Activated T-cell treated with anti-CD3 and anti-CD28 coated beads, Interleukin-2, amount 50 U/mL, for 48 hours (primary cell): ENCODE results near the gene GRK4.
A peak's percentile ranks its signal among the peaks of the same experiment; 100 is the strongest.
"Not testable (repeated sequence)": the region's sequence is repeated elsewhere in the genome, so short reads cannot be mapped to it uniquely, and the experiment has no call there.

ENCODE experiments used
- DNase-seq, 2 experiments: peaks; one replicate each; pipeline ENCODE4 v3.0.0-alpha.2; 2020

The GRK4 gene

GRCh38 chr4:2942037-2942531 is 21.3 kb upstream of the GRK4 start:
- peak; percentile 29 to 43 for DNase-seq

GRCh38 chr4:2942532-2943363 is 20.6 kb upstream of the GRK4 start:
- peak in 1 of 2 experiments; percentile 36 for DNase-seq

DNA sequence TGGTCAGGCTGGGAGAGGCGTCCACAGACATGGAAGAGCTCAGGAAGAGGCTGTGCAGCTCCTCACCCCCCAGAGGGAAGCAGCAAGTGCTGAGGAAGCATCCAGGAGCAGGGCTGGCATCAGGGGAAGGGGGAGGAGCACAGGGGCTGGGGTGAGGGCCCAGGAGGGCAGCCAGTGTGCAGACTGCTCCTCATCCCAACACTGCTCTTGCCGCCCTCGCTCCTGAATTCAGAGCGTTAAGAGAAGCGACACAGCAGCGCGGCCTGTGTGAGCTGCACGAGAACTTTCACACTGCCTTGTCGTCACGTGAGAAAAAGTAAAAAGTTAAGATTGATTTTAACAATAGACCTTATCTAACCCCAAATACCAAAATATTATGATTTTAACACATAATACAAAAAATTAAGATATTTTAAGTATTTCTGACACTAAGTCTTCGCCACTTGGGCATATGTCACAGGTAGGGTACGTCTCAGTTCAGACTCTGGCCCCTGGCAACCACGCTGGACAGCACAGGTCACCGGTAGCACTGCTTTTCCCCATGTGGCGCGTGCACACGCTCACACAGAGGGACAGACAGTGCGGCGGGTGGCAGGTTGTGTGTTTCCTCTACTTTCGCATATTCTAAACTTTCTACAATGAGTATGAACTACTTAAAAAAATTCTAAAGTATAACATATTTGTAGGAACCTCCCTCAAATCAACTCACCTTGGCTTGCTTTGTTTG is 19.8 kb upstream of the GRK4 start:
- DNase-seq, result no peak

- peak; percentile 18 to 30 for DNase-seq
These were observed 19.3 kb upstream of the GRK4 start for GRCh38 chr4:2944091-2944482.

DNA sequence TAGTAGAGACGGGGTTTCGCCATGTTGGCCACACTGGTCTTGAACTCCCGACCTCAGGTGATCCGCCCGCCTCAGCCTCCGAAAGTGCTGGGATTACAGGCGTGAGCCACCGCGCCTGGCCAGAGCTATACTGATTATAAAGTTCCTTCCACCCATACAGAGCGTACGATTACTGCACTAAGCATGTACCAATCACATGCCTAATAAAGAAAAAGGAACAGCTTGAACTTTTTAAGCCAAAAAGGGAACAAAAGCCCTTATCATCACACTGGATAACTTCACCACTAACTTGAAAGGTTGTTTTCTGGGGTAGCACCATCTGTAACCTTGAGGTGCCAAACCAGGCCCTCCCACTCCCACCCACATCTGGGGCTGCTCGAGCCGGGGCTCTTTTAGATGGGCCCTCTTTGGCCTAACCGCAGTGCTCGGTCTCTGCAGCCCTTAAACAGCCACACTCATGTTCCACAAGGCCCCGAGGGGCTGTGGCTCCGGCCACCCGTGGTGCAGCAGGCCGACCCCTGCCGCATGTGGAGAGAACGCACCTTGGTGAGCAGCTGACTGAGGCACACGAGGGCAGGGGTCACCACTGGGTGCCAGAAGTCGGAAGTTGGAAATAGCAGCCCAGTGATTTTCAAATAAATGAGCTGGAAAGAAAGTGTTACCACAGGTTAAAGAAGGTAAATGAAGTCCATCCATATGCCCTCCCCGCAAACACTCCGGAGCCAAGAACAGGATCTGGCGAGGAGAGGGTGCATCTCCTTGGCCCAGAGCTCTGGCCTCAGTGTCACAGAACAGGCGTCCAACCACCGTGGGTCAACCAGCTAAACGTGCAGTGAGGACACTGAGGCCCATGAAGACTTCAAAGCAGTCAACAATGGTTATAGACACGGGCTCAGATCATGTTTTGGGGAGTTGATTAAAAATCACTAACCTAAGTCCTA is 18.5 kb upstream of the GRK4 start:
- DNase-seq, result peak; percentile 16 to 17

DNA sequence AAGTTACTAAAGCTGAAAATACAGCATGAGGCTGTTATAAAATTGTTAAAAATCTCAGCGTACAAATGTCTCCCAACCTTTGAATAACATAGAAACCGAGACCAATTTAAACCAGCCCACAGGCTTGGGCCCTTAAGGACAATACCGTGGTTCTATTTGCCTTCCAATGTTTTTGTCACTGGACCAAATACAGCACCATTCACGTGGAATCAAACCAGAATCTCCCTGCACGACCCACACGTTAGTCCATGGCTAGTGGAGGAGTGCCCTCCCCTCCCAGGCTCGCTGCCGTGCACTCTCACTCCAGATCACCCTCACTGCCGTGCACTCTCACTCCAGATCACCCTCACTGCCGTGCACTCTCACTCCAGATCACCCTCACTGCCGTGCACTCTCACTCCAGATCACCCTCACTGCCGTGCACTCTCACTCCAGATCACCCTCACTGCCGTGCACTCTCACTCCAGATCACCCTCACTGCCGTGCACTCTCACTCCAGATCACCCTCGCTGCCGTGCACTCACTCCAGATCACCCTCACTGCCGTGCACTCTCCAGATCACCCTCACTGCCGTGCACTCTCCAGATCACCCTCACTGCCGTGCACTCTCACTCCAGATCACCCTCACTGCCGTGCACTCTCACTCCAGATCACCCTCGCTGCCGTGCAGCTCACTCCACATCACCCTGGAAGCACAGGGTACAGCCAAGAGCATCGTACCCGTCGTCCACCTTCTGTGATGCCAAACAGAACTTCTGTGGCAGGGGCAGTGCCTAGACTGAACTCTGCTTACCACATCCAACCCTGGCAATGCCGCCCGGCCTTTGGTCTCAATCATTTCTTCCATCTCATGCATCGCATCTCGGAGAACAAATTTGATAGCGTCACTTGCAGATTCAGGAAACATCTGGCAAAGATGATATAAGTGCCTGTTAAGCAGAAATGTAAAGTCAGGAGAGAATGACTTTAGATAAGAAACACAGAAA is 17.5 kb upstream of the GRK4 start:
- DNase-seq, result peak in 1 of 2 experiments; percentile 13

DNA sequence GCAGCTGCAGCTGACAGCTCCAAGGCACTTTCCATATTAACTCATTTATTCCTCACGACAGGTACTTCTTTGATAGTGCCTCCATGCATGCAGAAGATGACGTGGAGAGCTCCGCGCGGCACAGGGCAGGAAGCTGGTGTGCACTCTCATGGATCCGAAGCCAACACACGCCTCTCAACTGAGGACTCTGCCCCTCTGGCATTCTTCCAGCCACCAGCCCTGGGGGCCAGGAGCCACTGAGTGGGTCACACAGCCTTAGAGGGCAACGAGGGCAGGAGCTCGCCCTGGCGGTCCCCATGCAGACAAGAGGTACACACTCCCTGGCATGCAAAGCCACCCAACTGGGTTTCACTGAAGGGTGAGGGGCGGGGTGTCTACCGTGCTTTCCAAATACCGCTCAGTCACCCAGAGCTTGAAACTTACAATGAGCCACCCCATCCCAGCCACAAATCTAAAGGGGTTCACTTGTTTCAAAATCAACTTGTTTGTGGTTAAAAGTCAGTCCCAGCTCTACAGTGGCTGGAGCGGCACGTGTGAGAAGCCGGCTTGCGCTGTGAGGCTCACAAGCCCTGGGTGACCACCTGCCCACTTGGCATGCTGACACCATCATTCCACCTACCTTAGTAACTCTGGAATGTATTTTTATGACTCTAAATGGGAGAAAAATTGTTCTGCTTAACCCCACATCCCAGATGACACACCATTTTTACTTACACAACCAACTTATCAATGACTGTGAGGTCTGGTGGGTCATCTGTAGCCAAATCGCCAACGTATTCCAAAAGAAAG is 16.4 kb upstream of the GRK4 start:
- DNase-seq, result peak in 1 of 2 experiments; percentile 17

DNA sequence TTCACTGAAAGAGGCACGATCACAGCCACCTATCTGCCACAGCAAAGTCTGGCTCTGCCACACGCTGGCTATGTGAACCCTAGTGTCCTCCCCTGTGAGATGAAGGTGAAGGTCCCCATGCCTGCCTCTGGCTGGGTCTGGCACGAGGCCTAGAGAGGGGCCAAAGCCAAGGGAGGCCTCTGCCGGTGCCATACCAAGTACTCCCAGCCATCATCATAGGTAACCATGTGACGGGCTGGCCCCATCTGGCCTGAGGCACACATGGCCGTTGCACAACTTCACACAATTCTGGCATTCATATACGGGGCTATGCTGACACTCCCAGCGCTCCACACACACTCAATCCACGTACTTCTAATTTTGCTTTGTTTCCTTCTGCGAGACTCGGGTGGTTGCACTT is 15.4 kb upstream of the GRK4 start:
- peak in 1 of 2 experiments; percentile 13 for DNase-seq

- DNase-seq, result peak; percentile 33 to 46
These were observed 14.2 kb upstream of the GRK4 start for GRCh38 chr4:2948895-2949781.

DNA sequence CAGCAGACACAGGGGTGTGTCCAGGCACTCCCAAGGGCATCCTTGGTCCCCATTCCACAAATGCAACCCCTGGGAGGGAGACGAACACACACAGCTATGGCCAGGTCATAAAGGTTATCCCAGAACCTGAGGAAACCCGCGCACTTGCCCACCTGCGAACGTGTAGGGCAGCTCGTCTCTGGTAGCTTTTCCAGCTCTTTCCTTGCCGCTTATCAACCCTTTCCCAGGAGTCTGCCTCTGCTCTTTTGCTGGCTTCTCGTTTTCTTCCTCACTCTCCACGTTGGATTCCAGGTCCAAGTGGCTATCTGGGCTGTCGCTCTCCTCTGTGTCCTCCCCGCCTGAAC is 13.6 kb upstream of the GRK4 start:
- DNase-seq, result peak in 1 of 2 experiments; percentile 13

GRCh38 chr4:2950221-2950989 is 13.0 kb upstream of the GRK4 start:
- DNase-seq, result peak in 1 of 2 experiments; percentile 16

- no peak for DNase-seq
These were observed 9.9 kb upstream of the GRK4 start for GRCh38 chr4:2953496-2953895.

GRCh38 chr4:2954358-2955185 is 8.8 kb upstream of the GRK4 start:
- peak; percentile 89 for DNase-seq

GRCh38 chr4:2955186-2956044 is 8.0 kb upstream of the GRK4 start:
- not testable (repeated sequence) for DNase-seq

DNA sequence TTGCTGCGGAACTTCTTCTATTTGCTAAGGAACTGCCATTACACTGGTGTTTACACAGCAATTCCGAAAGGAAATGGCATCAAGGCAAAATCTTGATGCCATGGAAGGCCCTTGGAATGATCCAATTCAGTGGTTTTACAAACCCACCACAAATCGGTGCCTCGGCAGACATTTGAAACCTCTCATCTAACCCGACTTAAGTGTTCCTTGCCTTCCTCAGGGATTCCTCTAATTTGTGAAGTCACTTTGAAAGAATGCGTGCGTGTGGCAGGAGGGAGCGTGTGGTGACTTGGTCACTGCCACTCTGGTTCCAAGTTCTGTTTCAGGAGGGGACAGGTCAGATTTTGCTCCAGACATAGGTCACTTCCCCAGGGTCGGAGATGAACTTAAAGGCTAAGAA is 4.9 kb upstream of the GRK4 start:
- no peak for DNase-seq

- DNase-seq, result not testable (repeated sequence)
These were observed 2.9 kb upstream of the GRK4 start for GRCh38 chr4:2960450-2960849.

- peak; percentile 56 to 65 for DNase-seq
These were observed 2.0 kb upstream of the GRK4 start for GRCh38 chr4:2961421-2961810.
